GM19238 (cell line): Measurements from ENCODE around the gene PRDM10.
"Not testable (repeated sequence)": the region's sequence is repeated elsewhere in the genome, so short reads cannot be mapped to it uniquely, and the experiment has no call there.

Experiments used
- DNase-seq: peaks from one replicate; pipeline ENCODE4 v3.0.0; 2011; ENCODE audit warnings: low spot score; ENCODE audit not compliant: insufficient read length

PRDM10 gene

DNA sequence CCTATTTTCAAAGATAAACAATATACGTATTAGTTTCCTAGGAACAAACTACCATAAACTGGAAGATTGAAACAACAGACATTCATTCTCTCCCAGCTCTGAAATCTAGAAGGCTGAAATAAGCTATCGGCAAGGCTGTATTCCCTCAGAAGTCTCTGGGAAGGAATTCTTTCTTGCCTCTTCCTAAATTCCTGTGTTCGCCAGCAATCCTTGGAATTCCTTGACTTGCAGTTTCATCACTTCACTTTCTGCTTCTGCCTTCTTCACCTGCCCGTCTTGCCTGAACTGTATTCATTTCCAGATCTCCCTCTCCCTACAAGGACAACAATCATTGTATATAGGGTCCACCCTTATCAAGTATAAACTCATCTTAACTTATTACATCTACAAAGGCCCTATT lies 17.7 kb upstream of the PRDM10 start:
- DNase-seq: no peak

- DNase-seq: not testable (repeated sequence)
These were observed 13.2 kb upstream of the PRDM10 start for GRCh38 chr11:130015846-130016245.

- no peak for DNase-seq
These were observed 5.7 kb upstream of the PRDM10 start for GRCh38 chr11:130008326-130008725.

DNA sequence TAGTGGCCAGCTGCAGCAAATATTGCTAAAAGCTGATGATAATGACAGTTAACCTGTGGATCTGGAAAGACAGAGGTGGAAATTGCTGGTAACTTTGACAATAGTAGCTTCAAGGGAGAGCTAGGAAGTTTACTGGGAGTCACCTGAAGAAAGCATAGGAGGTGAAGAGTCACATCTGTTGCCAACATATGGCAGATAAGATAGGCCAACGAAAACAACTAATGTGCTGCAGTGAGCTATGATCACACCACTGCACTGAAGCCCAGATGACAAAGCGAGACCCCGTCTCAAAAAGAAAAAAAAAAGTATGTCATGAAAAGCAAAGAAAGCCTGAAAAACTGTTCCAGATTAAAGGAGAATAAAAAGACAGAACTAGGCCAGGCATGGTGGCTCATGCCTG lies 4.3 kb upstream of the PRDM10 start:
- no peak for DNase-seq

DNA sequence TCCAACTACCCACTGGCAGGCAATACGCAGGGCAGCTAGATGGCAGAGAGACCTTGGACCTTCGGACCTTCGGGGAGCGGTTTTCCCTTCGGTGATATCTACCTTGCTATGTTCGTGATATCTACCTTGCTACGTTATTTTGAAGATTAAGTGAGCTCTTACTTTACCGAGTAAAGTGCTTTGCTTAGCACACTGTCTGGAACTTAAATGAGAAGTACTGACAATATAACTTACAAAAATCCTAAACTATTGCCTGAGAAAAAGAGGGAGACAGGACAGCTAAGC lies 1.0 kb upstream of the PRDM10 start:
- DNase-seq: peak; percentile 27

GRCh38 chr11:130002846-130003716 lies 446 bp upstream of the PRDM10 start:
- peak; percentile 92 for DNase-seq

DNA sequence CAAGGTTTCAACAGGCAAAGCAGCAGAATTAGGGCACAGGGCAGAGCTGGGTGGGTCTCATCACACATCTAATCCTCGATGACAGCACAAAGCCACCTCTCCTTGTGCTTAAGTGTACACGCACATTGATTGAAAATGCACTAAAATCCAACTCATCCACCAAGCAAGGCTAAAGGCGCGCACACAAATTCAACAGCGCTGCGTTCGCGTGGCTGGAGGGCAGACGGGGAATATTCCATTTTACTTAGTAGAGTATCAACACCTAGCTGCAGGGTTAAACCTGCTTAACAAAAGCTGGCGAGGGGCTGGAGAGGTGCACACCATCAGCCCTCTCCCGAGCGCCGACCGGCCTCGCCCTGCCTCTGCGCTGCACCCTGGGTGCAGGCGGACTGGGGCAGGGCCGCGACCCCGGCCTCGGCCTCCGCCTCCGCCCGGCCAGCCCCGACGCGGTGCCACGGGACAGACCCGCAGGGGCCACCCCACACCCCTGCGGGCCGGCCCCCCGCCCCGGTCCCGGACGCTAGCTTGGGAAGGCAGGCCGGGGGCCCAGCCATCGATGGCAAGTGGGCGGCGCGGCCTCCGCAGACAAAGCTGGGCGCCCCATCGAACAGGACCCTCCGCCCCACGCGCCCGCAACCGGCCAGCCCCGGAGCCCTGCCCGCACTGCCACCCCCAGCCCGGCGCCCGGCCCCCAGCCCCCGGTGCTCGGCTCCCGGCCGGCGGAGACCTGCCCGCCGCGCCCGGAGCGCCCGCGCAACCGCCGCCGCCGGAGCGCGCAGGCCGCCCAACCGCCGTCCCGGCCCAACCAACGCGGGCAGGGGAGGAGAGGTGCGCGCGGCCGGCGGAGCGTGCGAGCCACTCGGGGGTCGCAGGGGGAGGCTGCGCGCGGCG lies 929 bp downstream of the PRDM10 start:
- DNase-seq: peak; percentile 40

DNA sequence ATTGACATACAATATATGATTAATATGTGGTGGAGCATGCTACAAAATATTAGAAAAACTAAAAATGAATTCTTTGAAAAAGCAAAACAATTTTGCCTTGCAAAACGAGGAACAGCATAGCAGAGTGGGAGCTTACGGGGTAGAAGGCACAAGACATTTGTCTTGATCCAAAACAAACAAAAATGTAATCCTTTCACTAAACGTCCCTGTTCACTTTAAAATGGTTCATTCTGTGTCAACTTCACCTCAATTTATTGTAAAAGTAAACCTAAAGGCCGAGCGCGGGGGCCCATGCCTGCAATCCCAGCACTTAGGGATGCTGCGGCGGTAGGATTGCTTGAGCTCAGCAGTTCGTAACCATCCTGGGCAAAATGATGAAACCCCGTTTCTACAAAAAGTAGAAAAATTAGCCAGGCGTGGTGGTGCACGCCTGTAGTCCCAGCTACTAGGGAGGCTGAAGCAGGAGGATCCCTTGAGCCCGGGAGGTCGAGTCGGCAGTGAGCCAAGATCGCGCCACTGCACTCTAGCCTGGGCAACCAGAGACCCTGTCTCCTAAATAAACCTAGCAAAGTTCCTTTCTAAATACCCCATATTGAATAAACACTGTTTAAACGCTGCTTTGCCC lies 2.0 kb downstream of the PRDM10 start:
- no peak for DNase-seq

- DNase-seq: no peak
These were observed 3.2 kb downstream of the PRDM10 start for GRCh38 chr11:129999407-129999806.

DNA sequence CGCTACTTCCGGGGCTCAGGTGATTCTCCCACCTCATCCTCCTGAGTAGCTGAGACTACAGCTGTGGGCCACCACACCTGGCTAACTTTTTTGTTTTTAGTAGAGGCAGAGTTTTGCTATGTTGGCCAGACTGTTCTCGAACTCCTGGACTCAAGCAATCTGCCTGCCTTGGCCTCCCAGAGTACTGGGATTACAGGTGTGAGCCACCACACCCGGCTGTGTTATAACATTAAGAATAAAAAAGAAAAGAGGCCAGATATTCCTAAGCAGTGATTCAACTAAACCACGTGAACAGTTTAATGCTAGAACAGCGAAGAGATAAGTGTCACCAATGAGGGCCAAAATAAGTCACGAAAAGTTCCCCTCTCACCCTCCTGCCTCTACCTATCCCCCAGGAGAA lies 3.7 kb downstream of the PRDM10 start:
- no peak for DNase-seq

GRCh38 chr11:129998107-129998506 lies 4.5 kb downstream of the PRDM10 start:
- DNase-seq: no peak

DNA sequence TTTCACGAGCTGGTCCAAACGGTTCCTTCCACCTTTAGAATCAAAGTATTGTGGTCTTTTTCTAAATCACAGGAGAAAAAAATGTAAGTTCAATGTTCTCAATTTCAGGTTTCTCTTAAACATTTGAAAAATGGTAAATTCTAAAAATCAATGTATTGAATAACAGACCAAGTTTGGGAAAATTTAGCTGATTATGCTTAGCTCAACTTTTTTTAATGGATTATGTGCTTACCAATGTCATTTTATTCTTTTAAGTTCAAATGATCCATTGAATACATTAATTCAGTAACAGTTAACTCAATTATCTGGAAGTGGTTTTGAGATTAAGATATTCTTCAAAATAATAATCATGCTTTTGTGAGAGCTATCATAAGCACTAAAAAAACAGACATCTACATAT lies 5.1 kb downstream of the PRDM10 start:
- DNase-seq: no peak

DNA sequence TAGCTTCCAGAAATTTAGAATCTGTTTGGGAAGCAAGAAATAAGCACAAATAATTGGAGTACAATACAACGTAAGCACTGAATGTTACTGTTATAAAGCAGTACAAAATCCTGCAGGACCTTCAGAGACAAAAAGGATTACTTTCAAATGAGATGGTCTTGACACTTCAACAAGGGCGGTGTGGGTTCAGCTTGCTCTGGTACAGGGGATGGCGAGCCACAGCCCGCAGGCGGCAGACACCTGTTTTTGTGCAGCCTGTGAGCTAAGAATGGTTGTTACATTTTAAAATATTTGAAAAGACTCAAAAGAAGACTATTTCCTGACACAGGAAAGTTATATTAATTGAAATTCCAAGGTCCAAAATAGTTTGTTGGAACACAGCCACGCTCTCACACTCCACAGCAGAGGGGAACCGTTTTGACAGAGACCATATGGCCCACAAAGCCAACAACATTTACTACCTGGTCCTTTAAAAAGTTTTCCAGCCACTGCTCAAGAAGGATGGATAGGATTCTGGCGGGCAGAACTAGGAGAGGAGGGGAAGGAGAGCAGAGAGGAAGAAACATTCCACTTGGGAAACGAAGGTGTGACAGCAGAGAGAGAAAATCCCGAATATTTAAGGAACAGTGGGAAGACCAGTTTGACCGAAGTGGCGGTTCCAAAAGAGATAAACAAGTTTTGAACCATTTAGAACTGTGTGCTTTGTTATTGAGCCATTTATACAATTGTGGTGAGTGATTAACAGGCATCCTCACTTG lies 6.3 kb downstream of the PRDM10 start:
- no peak for DNase-seq

- no peak for DNase-seq
These were observed 7.5 kb downstream of the PRDM10 start for GRCh38 chr11:129995163-129995562.

DNA sequence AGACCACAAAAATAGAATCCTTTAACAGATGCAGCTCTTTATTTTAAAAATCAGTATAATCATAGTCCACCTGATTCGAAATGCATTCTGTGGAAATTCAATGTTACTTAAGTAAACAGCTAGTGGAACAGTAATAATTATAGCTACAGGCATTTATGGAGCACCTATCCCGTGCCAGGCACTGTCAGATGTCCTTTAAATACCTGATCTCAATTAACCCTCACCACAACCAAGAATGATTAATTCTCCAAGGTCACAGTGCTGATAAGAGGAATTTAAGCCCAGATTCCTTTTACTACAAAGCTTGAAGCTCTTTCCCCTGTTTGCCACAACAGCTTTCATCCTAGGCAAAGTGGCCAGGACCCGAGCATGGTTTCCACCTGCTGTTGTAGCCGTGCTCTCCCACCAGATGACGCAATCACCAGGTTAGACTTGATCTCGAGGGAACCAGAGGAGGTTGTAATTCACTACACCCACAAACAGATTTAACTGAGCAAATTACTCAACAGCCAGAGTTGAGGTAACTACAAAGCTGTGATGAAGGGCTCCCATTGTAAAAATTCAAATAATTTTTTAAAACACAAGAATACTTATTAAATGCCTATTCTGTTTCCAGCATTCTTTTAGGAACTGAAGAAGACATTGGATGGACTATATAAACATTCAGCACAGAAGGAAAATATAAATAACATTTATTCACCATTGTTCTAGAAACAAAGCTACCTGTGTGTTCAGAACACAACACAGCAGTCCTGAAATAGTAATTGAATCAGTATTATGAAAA lies 10.3 kb downstream of the PRDM10 start:
- peak; percentile 33 for DNase-seq

DNA sequence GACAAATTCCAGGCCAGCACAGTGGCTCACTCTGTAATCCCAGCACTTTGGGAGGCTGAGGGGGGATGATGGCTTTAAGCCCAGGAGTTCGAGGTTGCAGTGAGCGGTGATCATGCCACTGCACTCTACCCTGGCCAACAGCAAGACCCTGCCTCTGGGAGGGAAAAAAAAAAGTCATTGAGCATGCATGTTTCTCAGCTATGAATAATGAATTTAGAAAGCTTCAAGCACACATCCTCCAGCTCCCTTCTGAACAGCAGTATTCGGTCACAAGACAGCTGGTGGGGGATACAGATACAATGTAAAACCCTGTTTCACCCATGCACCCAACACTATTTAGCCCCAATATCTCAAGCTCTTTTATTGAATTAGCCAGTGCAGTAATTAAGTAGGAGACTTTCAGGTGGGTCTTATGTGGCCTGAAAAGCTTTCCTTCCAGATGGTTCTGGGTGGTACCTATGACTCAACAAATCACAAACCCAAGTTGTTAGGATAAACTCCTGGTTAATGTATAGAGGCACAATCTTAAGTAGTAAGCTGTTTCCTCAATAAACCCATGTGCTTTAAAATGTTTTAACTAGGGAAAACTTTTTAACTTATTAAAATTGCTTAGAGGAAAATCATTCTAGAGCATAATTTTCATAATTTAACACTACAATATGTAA lies 13.4 kb downstream of the PRDM10 start:
- DNase-seq: no peak

DNA sequence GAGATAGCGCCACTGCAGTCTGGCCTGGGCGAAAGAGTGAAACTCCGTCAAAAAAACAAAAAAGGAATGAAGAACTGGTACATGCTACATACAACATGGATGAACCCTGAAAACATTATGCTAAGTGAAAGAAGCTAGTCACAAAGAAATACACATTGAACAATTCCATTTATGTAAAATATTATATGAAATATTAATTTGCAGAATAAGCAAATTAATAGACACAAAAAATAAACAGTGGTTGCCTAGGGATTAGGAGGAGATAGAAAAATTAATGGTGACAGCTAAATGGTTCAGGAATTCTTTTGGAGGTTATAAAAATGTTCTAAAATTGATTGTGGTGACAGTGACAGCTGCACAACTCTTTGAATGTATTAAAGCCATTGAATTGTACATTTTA lies 14.7 kb downstream of the PRDM10 start:
- no peak for DNase-seq

DNA sequence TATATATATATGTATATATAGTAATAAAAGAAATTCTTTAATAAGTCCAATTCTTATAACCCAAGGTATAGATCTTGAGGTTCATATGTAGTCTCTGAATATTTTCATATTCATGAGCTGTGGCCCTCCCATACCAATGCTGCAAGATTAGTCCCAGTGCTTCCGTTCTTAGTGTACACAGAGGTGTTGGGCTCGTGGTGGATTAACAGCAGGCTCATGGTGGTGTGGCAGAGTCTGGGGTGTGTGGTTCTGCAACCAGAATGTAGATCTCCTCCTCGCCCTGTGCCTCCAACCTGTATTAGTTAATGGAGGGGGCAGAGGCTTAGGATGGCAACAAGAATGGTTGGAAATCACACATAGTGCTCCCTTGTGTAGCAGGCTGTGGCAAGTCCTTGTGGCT lies 16.8 kb downstream of the PRDM10 start:
- no peak for DNase-seq

DNA sequence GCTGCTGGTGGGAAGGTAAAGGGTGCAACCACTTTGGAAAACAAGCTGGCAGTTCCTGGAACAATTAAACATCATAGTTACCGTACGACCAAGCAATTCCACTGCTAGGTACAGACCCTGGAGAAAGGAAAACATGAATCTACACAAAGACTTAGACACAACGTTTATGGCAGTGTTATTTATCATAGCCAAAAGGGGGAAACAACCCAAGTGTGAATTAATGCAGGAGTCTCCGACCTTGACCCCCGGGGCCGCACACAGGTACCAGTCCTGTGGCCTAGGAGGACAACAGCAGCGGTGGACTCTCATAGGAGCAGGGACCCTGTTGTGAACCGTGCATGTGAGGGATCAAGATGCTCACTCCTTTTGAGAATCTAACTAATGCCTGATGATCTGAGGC lies 22.5 kb downstream of the PRDM10 start:
- DNase-seq: no peak

DNA sequence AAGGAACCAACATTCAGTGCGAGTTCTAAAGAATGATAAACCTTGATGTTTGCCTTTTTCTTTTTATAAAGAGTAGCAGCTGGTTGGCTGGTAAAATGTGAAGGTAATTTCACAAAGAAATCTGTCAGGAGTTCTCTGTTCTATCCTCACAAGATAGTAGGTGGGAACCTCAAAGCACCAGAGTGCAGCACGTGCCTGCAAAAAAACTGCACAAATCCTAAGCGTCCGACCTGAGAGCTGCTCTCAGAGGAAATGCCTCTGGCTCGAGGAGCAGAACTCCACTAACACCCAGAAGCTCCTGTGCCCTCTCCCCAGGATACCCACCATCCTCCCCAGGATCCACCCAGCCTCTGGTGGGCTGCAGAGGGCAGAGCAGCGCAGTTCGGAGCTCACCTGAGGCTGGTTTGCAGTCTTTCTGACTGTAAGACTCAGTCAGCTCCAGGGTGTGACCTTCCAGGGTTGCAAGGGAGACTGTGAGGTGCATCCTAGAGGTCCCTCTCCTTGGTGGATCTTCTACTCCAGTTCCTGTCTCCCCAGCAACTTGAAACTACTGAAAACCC lies 23.5 kb downstream of the PRDM10 start:
- no peak for DNase-seq
